ENCODE measurements around the gene SBF2.

DNA sequence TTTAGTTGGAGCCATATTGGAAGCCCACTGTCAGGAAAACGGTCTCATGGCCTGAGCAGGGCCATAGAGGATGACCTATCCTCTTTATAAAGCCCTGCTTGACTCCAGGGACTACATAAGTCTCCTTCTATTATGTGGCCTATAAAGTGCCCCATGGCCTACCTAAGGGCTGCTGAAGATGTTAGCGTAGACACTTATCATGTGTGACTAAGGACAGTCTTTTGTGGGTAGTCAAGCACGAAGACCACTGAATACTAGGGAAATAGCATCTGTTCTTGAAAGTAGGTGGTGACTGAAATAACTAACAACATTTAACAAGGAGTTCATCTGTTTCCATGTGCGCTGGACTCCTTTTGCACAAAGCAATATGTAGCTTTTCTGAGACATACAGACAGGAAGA is 513.1 kb downstream of the SBF2 start:
- TF ChIP-seq, protein P1, sequence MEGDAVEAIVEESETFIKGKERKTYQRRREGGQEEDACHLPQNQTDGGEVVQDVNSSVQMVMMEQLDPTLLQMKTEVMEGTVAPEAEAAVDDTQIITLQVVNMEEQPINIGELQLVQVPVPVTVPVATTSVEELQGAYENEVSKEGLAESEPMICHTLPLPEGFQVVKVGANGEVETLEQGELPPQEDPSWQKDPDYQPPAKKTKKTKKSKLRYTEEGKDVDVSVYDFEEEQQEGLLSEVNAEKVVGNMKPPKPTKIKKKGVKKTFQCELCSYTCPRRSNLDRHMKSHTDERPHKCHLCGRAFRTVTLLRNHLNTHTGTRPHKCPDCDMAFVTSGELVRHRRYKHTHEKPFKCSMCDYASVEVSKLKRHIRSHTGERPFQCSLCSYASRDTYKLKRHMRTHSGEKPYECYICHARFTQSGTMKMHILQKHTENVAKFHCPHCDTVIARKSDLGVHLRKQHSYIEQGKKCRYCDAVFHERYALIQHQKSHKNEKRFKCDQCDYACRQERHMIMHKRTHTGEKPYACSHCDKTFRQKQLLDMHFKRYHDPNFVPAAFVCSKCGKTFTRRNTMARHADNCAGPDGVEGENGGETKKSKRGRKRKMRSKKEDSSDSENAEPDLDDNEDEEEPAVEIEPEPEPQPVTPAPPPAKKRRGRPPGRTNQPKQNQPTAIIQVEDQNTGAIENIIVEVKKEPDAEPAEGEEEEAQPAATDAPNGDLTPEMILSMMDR (IDR thresholded peaks at IDR 0.05) = no peak
- TF ChIP-seq POLR2AphosphoS5 (IDR thresholded peaks at IDR 0.05) (no peak), POLR2A (IDR thresholded peaks at IDR 0.05; ENCODE audit: low read depth) (no peak), EP300 (IDR thresholded peaks at IDR 0.05) (no peak)
